HG02610 (cell line): ENCODE data around the gene MT1B.

ENCODE experiments used
- ATAC-seq: cut with Tn5 transposase; IDR thresholded peaks from one replicate; pipeline ENCODE4 v1.9.1; 2021; ENCODE audit warnings: mild to moderate bottlenecking, moderate library complexity; ENCODE audit not compliant: unreplicated experiment

Gene MT1B

GRCh38 chr16:56683424-56684172 lies 31.9 kb downstream of the MT1B start:
- no peak for ATAC-seq

GRCh38 chr16:56684256-56684925 lies 32.7 kb downstream of the MT1B start:
- no peak for ATAC-seq

GRCh38 chr16:56684926-56685590 lies 33.4 kb downstream of the MT1B start:
- ATAC-seq = no peak

GRCh38 chr16:56686758-56687157 lies 35.1 kb downstream of the MT1B start:
- no peak for ATAC-seq

GRCh38 chr16:56688762-56689161 lies 37.1 kb downstream of the MT1B start:
- no peak for ATAC-seq

GRCh38 chr16:56689171-56689570 lies 37.5 kb downstream of the MT1B start:
- ATAC-seq = no peak

- ATAC-seq = no peak
Measured at GRCh38 chr16:56690420-56691122, 38.9 kb downstream of the MT1B start.

- no peak for ATAC-seq
Measured at GRCh38 chr16:56691885-56692284, 40.2 kb downstream of the MT1B start.

GRCh38 chr16:56695246-56695645 lies 43.6 kb downstream of the MT1B start:
- no peak for ATAC-seq

GRCh38 chr16:56697456-56698155 lies 45.9 kb downstream of the MT1B start:
- ATAC-seq = no peak

GRCh38 chr16:56700195-56700594 lies 48.5 kb downstream of the MT1B start:
- ATAC-seq = no peak

GRCh38 chr16:56700631-56701030 lies 48.9 kb downstream of the MT1B start:
- no peak for ATAC-seq

GRCh38 chr16:56701534-56701933 lies 49.8 kb downstream of the MT1B start:
- no peak for ATAC-seq
